ENCODE data around the gene USP13.

The USP13 gene

GRCh38 chr3:179701176-179701827, 48.5 kb downstream of the USP13 start:
- H3K27ac ChIP-seq (ENCODE audit: low read depth, low read length): peak overlapping the region; percentile 64
- peaks cover 26% of the 10 kb centered on the region for H3K4me1 ChIP-seq (ENCODE audit: insufficient read depth, low read length)
- H3K27me3 ChIP-seq (ENCODE audit: insufficient read depth, low read length): no peaks in the 10 kb centered on the region
- 71% methylated on average over 11 of the region's 12 CpGs for WGBS
- peak overlapping the region; percentile 36; the same call in 1 of the 2 replicates for H3K9ac ChIP-seq (ENCODE audit: low read depth, low read length)
- no peaks in the 10 kb centered on the region for H3K9me3 ChIP-seq (ENCODE audit: insufficient read depth, low read depth, low read length)
- H3K36me3 ChIP-seq (ENCODE audit: insufficient read depth, low read length): peaks cover 6% of the 10 kb centered on the region; the same call in 1 of the 2 replicates
- no peak overlapping the region for H3K4me3 ChIP-seq (ENCODE audit: low read length)

GRCh38 chr3:179702271-179702947, 49.6 kb downstream of the USP13 start:
- H3K9me3 ChIP-seq (ENCODE audit: insufficient read depth, low read depth, low read length): no peaks in the 10 kb centered on the region
- H3K4me1 ChIP-seq (ENCODE audit: insufficient read depth, low read length): peaks cover 26% of the 10 kb centered on the region
- no peaks in the 10 kb centered on the region for H3K27me3 ChIP-seq (ENCODE audit: insufficient read depth, low read length)
- peaks cover 12% of the 10 kb centered on the region for H3K36me3 ChIP-seq (ENCODE audit: insufficient read depth, low read length)
- no peak overlapping the region for H3K9ac ChIP-seq (ENCODE audit: low read depth, low read length)
- no peak overlapping the region for H3K27ac ChIP-seq (ENCODE audit: low read depth, low read length)
- WGBS: 96% methylated on average over 5 of the region's 6 CpGs
- no peak overlapping the region for H3K4me3 ChIP-seq (ENCODE audit: low read length)

GRCh38 chr3:179703816-179704215, 51.0 kb downstream of the USP13 start:
- H3K4me1 ChIP-seq (ENCODE audit: insufficient read depth, low read length): peaks cover 24% of the 10 kb centered on the region
- peaks cover 15% of the 10 kb centered on the region for H3K36me3 ChIP-seq (ENCODE audit: insufficient read depth, low read length)
- H3K4me3 ChIP-seq (ENCODE audit: low read length): no peak overlapping the region
- no peaks in the 10 kb centered on the region for H3K27me3 ChIP-seq (ENCODE audit: insufficient read depth, low read length)
- no peak overlapping the region for H3K9ac ChIP-seq (ENCODE audit: low read depth, low read length)
- no peak overlapping the region for H3K27ac ChIP-seq (ENCODE audit: low read depth, low read length)
- H3K9me3 ChIP-seq (ENCODE audit: insufficient read depth, low read depth, low read length): no peaks in the 10 kb centered on the region
- WGBS: 93% methylated on average over 3 of the region's 3 CpGs

- no peaks in the 10 kb centered on the region for H3K9me3 ChIP-seq (ENCODE audit: insufficient read depth, low read depth, low read length)
- 96% methylated on average over 1 of the region's 1 CpG for WGBS
- H3K27ac ChIP-seq (ENCODE audit: low read depth, low read length): no peak overlapping the region
- peaks cover 38% of the 10 kb centered on the region for H3K4me1 ChIP-seq (ENCODE audit: insufficient read depth, low read length)
- H3K27me3 ChIP-seq (ENCODE audit: insufficient read depth, low read length): no peaks in the 10 kb centered on the region
- no peak overlapping the region for H3K4me3 ChIP-seq (ENCODE audit: low read length)
- no peak overlapping the region for H3K9ac ChIP-seq (ENCODE audit: low read depth, low read length)
- H3K36me3 ChIP-seq (ENCODE audit: insufficient read depth, low read length): peaks cover 18% of the 10 kb centered on the region
These were observed 53.4 kb downstream of the USP13 start for GRCh38 chr3:179706233-179706632.

- Histone ChIP-seq H3K4me1 (ENCODE audit: insufficient read depth, low read length) (peaks cover 43% of the 10 kb centered on the region), H3K36me3 (ENCODE audit: insufficient read depth, low read length) (peaks cover 12% of the 10 kb centered on the region), H3K27me3 (ENCODE audit: insufficient read depth, low read length) (no peaks in the 10 kb centered on the region), H3K9ac (ENCODE audit: low read depth, low read length) (peak overlapping the region; percentile 18; the same call in 1 of the 2 replicates), H3K9me3 (ENCODE audit: insufficient read depth, low read depth, low read length) (no peaks in the 10 kb centered on the region), H3K4me3 (ENCODE audit: low read length) (peak overlapping the region; percentile 4; the same call in 1 of the 2 replicates), H3K27ac (ENCODE audit: low read depth, low read length) (peak overlapping the region; percentile 68; the same call in 1 of the 2 replicates)
- 25% methylated on average over 5 of the region's 5 CpGs for WGBS
These were observed 57.2 kb downstream of the USP13 start for GRCh38 chr3:179710079-179710478.

- Histone ChIP-seq H3K4me1 (ENCODE audit: insufficient read depth, low read length) (peaks cover 45% of the 10 kb centered on the region), H3K36me3 (ENCODE audit: insufficient read depth, low read length) (peaks cover 4% of the 10 kb centered on the region), H3K4me3 (ENCODE audit: low read length) (no peak overlapping the region), H3K9me3 (ENCODE audit: insufficient read depth, low read depth, low read length) (no peaks in the 10 kb centered on the region), H3K27me3 (ENCODE audit: insufficient read depth, low read length) (no peaks in the 10 kb centered on the region), H3K9ac (ENCODE audit: low read depth, low read length) (no peak overlapping the region), H3K27ac (ENCODE audit: low read depth, low read length) (peak overlapping the region; percentile 25)
- 95% methylated on average over 6 of the region's 6 CpGs for WGBS
These were observed 60.8 kb downstream of the USP13 start for GRCh38 chr3:179713643-179714090.

- no peaks in the 10 kb centered on the region for H3K27me3 ChIP-seq (ENCODE audit: insufficient read depth, low read length)
- H3K9me3 ChIP-seq (ENCODE audit: insufficient read depth, low read depth, low read length): no peaks in the 10 kb centered on the region
- H3K4me3 ChIP-seq (ENCODE audit: low read length): no peak overlapping the region
- peaks cover 39% of the 10 kb centered on the region for H3K4me1 ChIP-seq (ENCODE audit: insufficient read depth, low read length)
- no peaks in the 10 kb centered on the region for H3K36me3 ChIP-seq (ENCODE audit: insufficient read depth, low read length)
- H3K9ac ChIP-seq (ENCODE audit: low read depth, low read length): no peak overlapping the region
- 95% methylated on average over 7 of the region's 7 CpGs for WGBS
- no peak overlapping the region for H3K27ac ChIP-seq (ENCODE audit: low read depth, low read length)
These were observed 62.7 kb downstream of the USP13 start for GRCh38 chr3:179715582-179715981.

GRCh38 chr3:179716226-179716625, 63.4 kb downstream of the USP13 start:
- H3K9ac ChIP-seq (ENCODE audit: low read depth, low read length): no peak overlapping the region
- H3K36me3 ChIP-seq (ENCODE audit: insufficient read depth, low read length): peaks cover 2% of the 10 kb centered on the region
- no peaks in the 10 kb centered on the region for H3K27me3 ChIP-seq (ENCODE audit: insufficient read depth, low read length)
- H3K9me3 ChIP-seq (ENCODE audit: insufficient read depth, low read depth, low read length): no peaks in the 10 kb centered on the region
- no peak overlapping the region for H3K4me3 ChIP-seq (ENCODE audit: low read length)
- H3K4me1 ChIP-seq (ENCODE audit: insufficient read depth, low read length): peaks cover 35% of the 10 kb centered on the region
- no peak overlapping the region for H3K27ac ChIP-seq (ENCODE audit: low read depth, low read length)
- 96% methylated on average over 4 of the region's 4 CpGs for WGBS

GRCh38 chr3:179716811-179717210, 64.0 kb downstream of the USP13 start:
- Histone ChIP-seq H3K27me3 (ENCODE audit: insufficient read depth, low read length) (no peaks in the 10 kb centered on the region), H3K4me1 (ENCODE audit: insufficient read depth, low read length) (peaks cover 34% of the 10 kb centered on the region), H3K4me3 (ENCODE audit: low read length) (no peak overlapping the region), H3K36me3 (ENCODE audit: insufficient read depth, low read length) (peaks cover 7% of the 10 kb centered on the region), H3K9me3 (ENCODE audit: insufficient read depth, low read depth, low read length) (no peaks in the 10 kb centered on the region), H3K27ac (ENCODE audit: low read depth, low read length) (no peak overlapping the region; the same call in 1 of the 2 replicates), H3K9ac (ENCODE audit: low read depth, low read length) (no peak overlapping the region)
- 97% methylated on average over 2 of the region's 2 CpGs for WGBS

- no peak overlapping the region for H3K27ac ChIP-seq (ENCODE audit: low read depth, low read length)
- WGBS: 94% methylated on average over 1 of the region's 1 CpG
- no peaks in the 10 kb centered on the region for H3K9me3 ChIP-seq (ENCODE audit: insufficient read depth, low read depth, low read length)
- H3K36me3 ChIP-seq (ENCODE audit: insufficient read depth, low read length): peaks cover 10% of the 10 kb centered on the region
- H3K9ac ChIP-seq (ENCODE audit: low read depth, low read length): no peak overlapping the region
- no peaks in the 10 kb centered on the region for H3K27me3 ChIP-seq (ENCODE audit: insufficient read depth, low read length)
- no peak overlapping the region for H3K4me3 ChIP-seq (ENCODE audit: low read length)
- H3K4me1 ChIP-seq (ENCODE audit: insufficient read depth, low read length): peaks cover 30% of the 10 kb centered on the region
These were observed 64.4 kb downstream of the USP13 start for GRCh38 chr3:179717219-179717618.

GRCh38 chr3:179719048-179719734, 66.4 kb downstream of the USP13 start:
- WGBS: 78% methylated on average over 10 of the region's 10 CpGs
- Histone ChIP-seq H3K27ac (ENCODE audit: low read depth, low read length) (no peak overlapping the region), H3K9ac (ENCODE audit: low read depth, low read length) (peak overlapping the region; percentile 31; the same call in 1 of the 2 replicates), H3K27me3 (ENCODE audit: insufficient read depth, low read length) (no peaks in the 10 kb centered on the region), H3K4me3 (ENCODE audit: low read length) (no peak overlapping the region), H3K4me1 (ENCODE audit: insufficient read depth, low read length) (peaks cover 18% of the 10 kb centered on the region), H3K9me3 (ENCODE audit: insufficient read depth, low read depth, low read length) (no peaks in the 10 kb centered on the region), H3K36me3 (ENCODE audit: insufficient read depth, low read length) (peaks cover 25% of the 10 kb centered on the region)

Data from HUES64 (cell line).